ES-I3 (cell line): ENCODE results near the gene SDF4.

ENCODE experiments used
- H3K36me3 ChIP-seq: 2 replicates; pipeline ENCODE4 v1.6.1; 2013; ENCODE audit warnings: mild to moderate bottlenecking, low read length, control low read depth, moderate library complexity; ENCODE audit not compliant: insufficient read depth
- H3K4me1 ChIP-seq: 2 replicates; pipeline ENCODE4 v1.6.1; 2013; ENCODE audit warnings: mild to moderate bottlenecking, control low read depth, low read length; ENCODE audit not compliant: insufficient read depth
- H3K9ac ChIP-seq: 2 replicates; pipeline ENCODE4 v1.6.1; 2013; ENCODE audit warnings: low read depth, mild to moderate bottlenecking, low read length, moderate library complexity
- H3K9me3 ChIP-seq: 2 replicates; pipeline ENCODE4 v1.6.1; 2013; ENCODE audit warnings: mild to moderate bottlenecking, low read length, moderate library complexity; ENCODE audit not compliant: control insufficient read depth, insufficient read depth

Gene SDF4

GRCh38 chr1:1185101-1185765 is 46.6 kb downstream of the SDF4 start:
- Histone ChIP-seq H3K9me3 (no peaks in the 10 kb centered on the region), H3K36me3 (no peaks in the 10 kb centered on the region), H3K9ac (no peak overlapping the region), H3K4me1 (no peaks in the 10 kb centered on the region)

- no peaks in the 10 kb centered on the region for H3K36me3 ChIP-seq
- no peak overlapping the region for H3K9ac ChIP-seq
- no peaks in the 10 kb centered on the region for H3K4me1 ChIP-seq
- H3K9me3 ChIP-seq, result no peaks in the 10 kb centered on the region
Measured at GRCh38 chr1:1183833-1184775, 47.7 kb downstream of the SDF4 start.

- H3K9me3 ChIP-seq, result no peaks in the 10 kb centered on the region
- no peaks in the 10 kb centered on the region for H3K4me1 ChIP-seq
Measured at GRCh38 chr1:1183221-1183747, 48.5 kb downstream of the SDF4 start.

GRCh38 chr1:1182491-1183220 is 49.1 kb downstream of the SDF4 start:
- Histone ChIP-seq H3K9ac (no peak overlapping the region), H3K36me3 (no peaks in the 10 kb centered on the region), H3K4me1 (no peaks in the 10 kb centered on the region), H3K9me3 (no peaks in the 10 kb centered on the region)

More at GRCh38 chr1:1183221-1183747, 48.5 kb downstream of the SDF4 start:
- H3K36me3 ChIP-seq, result no peaks in the 10 kb centered on the region
- no peak overlapping the region for H3K9ac ChIP-seq

- Histone ChIP-seq H3K36me3 (no peaks in the 10 kb centered on the region), H3K9me3 (no peaks in the 10 kb centered on the region), H3K9ac (no peak overlapping the region), H3K4me1 (no peaks in the 10 kb centered on the region)
Measured at GRCh38 chr1:1181938-1182410, 49.8 kb downstream of the SDF4 start.

- no peak overlapping the region for H3K9ac ChIP-seq
- H3K9me3 ChIP-seq, result no peaks in the 10 kb centered on the region
- no peaks in the 10 kb centered on the region for H3K36me3 ChIP-seq
- H3K4me1 ChIP-seq, result no peaks in the 10 kb centered on the region; the same call in 1 of the 2 replicates
Measured at GRCh38 chr1:1181129-1181937, 50.5 kb downstream of the SDF4 start.

GRCh38 chr1:1179983-1180861 is 51.6 kb downstream of the SDF4 start:
- H3K4me1 ChIP-seq, result no peaks in the 10 kb centered on the region; the same call in 1 of the 2 replicates
- no peaks in the 10 kb centered on the region for H3K9me3 ChIP-seq
- H3K9ac ChIP-seq, result no peak overlapping the region
- no peaks in the 10 kb centered on the region for H3K36me3 ChIP-seq

GRCh38 chr1:1179346-1179982 is 52.3 kb downstream of the SDF4 start:
- Histone ChIP-seq H3K4me1 (no peaks in the 10 kb centered on the region; the same call in 1 of the 2 replicates), H3K36me3 (no peaks in the 10 kb centered on the region), H3K9ac (no peak overlapping the region), H3K9me3 (no peaks in the 10 kb centered on the region)

GRCh38 chr1:1178794-1179331 is 52.9 kb downstream of the SDF4 start:
- H3K36me3 ChIP-seq, result no peaks in the 10 kb centered on the region
- H3K4me1 ChIP-seq, result no peaks in the 10 kb centered on the region; the same call in 1 of the 2 replicates
- no peaks in the 10 kb centered on the region for H3K9me3 ChIP-seq
- no peak overlapping the region for H3K9ac ChIP-seq

GRCh38 chr1:1177452-1178206 is 54.2 kb downstream of the SDF4 start:
- no peaks in the 10 kb centered on the region; the same call in 1 of the 2 replicates for H3K4me1 ChIP-seq
- H3K9me3 ChIP-seq, result no peaks in the 10 kb centered on the region
- no peaks in the 10 kb centered on the region for H3K36me3 ChIP-seq
- no peak overlapping the region for H3K9ac ChIP-seq

- Histone ChIP-seq H3K9me3 (no peaks in the 10 kb centered on the region), H3K9ac (no peak overlapping the region), H3K4me1 (no peaks in the 10 kb centered on the region; the same call in 1 of the 2 replicates), H3K36me3 (no peaks in the 10 kb centered on the region)
Measured at GRCh38 chr1:1176931-1177330, 54.9 kb downstream of the SDF4 start.
